OCI-M2 (cell line): Measurements from ENCODE around the gene SPEG.

Experiments used
- DNase-seq: peaks from one replicate; lab custom pipeline; 2025; ENCODE audit not compliant: unreplicated experiment; lab: John Stamatoyannopoulos, UW

The SPEG gene

DNA sequence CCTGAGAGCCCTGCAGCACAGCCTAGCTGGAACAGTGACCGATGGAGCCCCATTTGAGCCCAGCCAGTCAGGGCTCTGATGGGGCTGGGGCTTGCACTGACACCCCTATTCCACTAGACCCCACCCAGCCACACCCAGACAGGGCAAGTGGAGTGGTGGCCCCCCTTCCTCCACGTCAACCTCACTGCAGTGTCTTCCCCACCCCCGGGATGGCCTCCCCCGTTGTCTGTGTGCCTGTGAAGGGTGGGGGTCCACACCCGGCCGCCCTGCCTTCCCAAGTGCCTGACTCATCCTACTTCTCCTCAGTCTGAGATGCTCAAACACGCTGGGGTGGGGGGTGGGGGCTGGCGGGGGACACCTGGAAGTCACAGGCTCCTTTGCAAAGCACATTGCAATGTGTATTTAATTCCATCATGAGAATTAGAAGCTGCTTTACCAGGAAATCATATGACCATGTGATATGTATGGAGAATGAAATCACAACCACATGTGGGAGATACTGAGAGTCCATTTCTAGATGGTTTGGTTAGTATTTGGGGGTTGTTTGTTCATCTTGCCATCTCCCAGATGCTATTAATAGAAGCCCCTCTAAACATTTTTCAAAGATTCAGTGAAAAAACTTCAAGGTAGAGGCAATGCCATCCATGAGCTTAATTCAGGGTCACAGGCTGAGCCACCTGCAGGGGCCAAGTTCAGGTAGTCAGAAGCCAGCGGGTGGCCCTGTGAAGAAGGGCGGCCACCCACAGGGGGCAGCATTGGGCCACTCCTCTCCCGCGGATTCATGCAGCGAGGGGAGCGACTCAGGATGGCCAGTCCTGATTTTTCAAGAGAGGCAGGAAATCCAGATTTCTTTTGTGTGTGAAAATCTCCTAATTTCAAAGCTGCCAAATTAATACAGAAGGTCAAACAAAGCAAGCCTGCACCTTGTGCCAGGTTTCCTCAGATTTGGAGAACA, 41.3 kb downstream of the SPEG start:
- DNase-seq = no peak

DNA sequence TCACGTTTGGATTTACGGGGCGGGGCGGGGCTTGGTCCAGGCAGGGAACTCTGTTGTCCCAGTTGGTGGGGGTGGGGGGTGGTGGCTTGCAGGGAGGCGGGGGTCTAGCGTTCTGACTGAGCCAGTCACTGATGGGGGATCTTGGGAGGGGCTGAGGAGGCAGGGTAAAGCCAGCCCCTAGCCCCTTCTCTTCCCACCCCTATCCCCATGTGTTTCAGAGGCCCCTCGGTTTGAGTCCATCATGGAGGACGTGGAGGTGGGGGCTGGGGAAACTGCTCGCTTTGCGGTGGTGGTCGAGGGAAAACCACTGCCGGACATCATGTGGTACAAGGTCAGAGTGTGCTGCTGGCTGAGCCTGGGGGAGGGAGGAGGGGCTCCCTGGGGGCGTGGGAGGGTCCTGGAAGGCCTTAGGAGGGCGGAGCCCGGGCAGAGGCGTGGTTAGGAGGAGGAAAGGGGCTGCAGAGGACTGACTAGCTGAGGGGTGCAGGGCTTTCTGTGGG, 42.1 kb downstream of the SPEG start:
- no peak for DNase-seq

DNA sequence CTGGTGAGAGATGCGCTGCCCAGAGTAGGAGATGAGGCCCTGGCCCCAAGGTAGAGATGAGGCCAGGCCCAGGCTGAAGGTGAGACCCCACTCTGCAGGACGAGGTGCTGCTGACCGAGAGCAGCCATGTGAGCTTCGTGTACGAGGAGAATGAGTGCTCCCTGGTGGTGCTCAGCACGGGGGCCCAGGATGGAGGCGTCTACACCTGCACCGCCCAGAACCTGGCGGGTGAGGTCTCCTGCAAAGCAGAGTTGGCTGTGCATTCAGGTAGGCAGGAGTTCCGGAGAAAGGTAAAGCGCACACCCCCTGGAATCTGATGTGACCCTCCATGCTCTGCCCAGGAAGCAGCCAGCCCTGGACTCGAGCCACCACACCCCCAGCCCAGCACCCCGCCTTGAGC, 42.5 kb downstream of the SPEG start:
- DNase-seq = no peak

DNA sequence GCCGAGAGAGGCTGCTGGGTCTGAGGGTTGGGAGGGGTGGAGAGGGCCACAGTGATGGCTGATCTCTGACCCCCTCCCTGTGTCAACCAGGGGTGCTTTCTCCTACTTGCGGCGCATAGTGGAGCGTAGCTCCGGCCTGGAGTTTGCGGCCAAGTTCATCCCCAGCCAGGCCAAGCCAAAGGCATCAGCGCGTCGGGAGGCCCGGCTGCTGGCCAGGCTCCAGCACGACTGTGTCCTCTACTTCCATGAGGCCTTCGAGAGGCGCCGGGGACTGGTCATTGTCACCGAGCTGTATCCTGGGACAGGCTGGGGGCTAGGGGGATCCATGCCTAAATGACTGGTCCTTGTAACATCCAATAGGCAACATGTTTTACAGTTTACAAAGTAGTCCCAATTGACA, 43.2 kb downstream of the SPEG start:
- DNase-seq = no peak

DNA sequence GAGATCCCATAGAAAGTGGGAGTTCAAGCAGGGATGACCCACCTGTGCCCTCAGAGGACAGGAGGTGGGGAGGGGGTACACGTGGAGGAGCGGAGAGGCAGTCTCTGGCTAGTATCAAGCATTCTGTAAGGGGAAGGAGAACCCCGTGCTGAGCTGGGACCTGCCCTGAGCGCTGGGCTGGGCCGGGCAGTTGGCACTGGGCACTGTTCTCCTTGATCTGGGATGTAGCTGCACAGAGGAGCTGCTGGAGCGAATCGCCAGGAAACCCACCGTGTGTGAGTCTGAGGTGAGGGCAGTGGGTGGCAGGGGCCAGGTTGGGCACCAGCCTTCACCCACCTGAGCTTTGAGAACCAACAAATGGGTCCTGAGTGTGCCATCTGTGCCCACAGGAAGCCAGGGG, 44.3 kb downstream of the SPEG start:
- no peak for DNase-seq

DNA sequence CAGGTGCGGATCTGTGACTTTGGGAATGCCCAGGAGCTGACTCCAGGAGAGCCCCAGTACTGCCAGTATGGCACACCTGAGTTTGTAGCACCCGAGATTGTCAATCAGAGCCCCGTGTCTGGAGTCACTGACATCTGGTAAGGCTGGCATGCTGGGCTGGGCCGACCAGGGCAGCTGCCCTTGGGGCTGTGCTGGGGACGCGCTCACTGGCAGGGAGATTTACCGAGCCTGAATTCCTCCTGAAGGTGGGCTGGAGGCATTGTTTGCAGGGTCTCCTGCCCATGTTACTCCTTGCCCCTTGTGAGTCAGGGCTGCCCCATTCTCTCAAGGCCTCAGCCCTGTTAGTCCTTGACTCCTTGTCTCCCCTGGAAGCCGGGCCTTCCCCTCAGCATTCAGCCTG, 45.4 kb downstream of the SPEG start:
- no peak for DNase-seq

DNA sequence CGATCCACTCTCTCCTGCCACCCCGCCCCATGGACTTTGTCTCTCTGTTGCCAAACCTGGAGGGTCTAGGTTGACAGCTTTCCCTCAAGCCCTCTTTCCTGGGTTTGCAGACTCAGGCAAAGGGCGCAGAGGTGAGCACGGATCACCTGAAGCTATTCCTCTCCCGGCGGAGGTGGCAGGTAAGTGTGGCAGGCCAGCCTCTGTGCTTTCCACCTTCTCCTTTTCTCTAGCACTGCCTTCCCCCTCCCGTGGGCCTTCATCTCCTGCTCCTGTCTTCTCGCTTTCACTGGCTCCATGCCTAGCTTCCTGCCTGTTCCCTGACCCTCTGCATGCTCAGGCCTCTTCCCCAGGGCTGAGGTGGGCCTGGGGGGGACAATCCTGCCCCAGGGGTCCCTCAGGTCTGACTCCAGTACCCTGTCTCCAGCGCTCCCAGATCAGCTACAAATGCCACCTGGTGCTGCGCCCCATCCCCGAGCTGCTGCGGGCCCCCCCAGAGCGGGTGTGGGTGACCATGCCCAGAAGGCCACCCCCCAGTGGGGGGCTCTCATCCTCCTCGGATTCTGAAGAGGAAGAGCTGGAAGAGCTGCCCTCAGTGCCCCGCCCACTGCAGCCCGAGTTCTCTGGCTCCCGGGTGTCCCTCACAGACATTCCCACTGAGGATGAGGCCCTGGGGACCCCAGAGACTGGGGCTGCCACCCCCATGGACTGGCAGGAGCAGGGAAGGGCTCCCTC, 48.2 kb downstream of the SPEG start:
- no peak for DNase-seq

DNA sequence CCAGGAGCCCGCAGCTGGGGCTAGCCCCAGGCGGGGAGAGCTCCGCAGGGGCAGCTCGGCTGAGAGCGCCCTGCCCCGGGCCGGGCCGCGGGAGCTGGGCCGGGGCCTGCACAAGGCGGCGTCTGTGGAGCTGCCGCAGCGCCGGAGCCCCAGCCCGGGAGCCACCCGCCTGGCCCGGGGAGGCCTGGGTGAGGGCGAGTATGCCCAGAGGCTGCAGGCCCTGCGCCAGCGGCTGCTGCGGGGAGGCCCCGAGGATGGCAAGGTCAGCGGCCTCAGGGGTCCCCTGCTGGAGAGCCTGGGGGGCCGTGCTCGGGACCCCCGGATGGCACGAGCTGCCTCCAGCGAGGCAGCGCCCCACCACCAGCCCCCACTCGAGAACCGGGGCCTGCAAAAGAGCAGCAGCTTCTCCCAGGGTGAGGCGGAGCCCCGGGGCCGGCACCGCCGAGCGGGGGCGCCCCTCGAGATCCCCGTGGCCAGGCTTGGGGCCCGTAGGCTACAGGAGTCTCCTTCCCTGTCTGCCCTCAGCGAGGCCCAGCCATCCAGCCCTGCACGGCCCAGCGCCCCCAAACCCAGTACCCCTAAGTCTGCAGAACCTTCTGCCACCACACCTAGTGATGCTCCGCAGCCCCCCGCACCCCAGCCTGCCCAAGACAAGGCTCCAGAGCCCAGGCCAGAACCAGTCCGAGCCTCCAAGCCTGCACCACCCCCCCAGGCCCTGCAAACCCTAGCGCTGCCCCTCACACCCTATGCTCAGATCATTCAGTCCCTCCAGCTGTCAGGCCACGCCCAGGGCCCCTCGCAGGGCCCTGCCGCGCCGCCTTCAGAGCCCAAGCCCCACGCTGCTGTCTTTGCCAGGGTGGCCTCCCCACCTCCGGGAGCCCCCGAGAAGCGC, 49.1 kb downstream of the SPEG start:
- DNase-seq = no peak

DNA sequence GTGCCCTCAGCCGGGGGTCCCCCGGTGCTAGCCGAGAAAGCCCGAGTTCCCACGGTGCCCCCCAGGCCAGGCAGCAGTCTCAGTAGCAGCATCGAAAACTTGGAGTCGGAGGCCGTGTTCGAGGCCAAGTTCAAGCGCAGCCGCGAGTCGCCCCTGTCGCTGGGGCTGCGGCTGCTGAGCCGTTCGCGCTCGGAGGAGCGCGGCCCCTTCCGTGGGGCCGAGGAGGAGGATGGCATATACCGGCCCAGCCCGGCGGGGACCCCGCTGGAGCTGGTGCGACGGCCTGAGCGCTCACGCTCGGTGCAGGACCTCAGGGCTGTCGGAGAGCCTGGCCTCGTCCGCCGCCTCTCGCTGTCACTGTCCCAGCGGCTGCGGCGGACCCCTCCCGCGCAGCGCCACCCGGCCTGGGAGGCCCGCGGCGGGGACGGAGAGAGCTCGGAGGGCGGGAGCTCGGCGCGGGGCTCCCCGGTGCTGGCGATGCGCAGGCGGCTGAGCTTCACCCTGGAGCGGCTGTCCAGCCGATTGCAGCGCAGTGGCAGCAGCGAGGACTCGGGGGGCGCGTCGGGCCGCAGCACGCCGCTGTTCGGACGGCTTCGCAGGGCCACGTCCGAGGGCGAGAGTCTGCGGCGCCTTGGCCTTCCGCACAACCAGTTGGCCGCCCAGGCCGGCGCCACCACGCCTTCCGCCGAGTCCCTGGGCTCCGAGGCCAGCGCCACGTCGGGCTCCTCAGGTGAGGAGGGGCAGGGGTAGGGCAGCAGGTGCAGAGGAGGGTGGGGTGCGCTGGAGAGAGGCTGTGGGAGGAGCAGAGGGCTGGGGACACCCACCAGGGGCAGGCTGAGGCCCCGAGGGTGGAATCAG, 49.9 kb downstream of the SPEG start:
- DNase-seq = no peak

DNA sequence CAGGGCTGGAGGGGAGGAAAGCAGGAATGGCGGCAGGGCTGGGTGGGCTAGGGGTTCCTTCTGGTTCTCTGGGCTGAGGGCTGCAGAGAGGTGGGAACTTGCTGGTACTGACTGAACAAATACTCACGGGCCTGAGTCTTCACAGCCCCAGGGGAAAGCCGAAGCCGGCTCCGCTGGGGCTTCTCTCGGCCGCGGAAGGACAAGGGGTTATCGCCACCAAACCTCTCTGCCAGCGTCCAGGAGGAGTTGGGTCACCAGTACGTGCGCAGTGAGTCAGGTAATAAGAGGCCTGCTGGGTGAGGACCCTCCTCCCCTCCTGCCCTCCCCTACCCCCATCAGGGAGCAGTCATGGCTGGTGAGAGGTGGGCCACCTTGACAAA, 50.5 kb downstream of the SPEG start:
- DNase-seq = no peak

DNA sequence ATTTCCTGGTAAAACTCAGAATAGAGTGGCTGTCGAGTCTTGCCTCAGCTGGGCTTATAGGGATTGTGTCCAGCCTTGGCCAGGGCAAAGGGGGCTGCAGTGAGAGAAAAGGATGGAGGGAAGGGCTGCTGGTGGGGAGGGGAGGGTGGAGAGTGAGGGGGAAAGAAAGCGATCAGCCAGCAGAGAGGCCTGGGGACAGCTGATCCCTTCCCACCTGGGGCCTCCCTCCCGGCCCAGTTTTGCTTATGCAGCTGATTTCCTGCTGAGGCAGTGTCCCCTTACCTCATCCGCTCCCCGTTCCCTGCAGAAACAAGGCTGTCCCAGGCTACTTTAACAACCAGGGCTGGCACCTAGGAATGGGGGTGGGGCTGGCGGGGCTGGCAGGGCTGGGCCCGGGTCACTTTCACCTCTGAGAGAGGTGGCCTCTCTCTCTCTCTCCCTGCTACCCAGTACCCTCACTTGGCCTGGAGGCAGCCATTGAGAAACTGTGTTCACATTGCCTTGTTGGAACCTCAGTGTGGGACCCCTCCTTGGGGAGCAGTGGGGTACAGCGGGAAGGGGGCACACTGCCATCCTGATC, 51.8 kb downstream of the SPEG start:
- DNase-seq = no peak

DNA sequence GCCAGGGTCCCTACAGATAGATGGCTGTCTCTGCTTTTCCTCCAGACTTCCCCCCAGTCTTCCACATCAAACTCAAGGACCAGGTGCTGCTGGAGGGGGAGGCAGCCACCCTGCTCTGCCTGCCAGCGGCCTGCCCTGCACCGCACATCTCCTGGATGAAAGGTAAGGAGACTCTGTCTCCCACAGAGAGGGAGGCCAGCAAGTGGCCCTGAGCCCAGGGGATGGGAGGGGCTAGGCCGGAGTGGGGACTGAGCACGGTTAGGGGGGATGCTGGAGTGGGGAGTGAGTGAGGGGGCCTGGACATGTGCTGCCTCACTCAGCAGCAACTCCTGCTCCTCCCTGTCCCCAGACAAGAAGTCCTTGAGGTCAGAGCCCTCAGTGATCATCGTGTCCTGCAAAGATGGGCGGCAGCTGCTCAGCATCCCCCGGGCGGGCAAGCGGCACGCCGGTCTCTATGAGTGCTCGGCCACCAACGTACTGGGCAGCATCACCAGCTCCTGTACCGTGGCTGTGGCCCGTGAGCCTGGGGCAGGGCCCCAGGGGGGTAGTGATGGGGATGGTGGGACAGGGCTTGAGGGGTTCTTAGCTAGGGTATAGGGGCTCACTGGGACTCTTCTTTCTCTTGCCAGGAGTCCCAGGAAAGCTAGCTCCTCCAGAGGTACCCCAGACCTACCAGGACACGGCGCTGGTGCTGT, 53.7 kb downstream of the SPEG start:
- no peak for DNase-seq

DNA sequence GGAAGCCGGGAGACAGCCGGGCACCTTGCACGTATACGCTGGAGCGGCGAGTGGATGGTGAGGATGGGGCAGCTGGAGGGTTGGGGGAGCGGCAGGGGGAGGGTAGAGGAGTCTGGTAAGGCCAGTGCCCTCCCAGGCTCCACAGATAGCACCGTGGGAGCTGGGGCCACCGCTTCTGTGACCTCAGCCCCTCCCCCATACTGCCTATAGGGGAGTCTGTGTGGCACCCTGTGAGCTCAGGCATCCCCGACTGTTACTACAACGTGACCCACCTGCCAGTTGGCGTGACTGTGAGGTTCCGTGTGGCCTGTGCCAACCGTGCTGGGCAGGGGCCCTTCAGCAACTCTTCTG, 54.2 kb downstream of the SPEG start:
- no peak for DNase-seq

DNA sequence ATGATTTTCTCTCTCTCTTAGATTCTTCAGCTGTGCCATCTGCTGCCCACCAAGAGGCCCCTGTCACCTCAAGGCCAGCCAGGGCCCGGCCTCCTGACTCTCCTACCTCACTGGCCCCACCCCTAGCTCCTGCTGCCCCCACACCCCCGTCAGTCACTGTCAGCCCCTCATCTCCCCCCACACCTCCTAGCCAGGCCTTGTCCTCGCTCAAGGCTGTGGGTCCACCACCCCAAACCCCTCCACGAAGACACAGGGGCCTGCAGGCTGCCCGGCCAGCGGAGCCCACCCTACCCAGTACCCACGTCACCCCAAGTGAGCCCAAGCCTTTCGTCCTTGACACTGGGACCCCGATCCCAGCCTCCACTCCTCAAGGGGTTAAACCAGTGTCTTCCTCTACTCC, 54.7 kb downstream of the SPEG start:
- DNase-seq = no peak

DNA sequence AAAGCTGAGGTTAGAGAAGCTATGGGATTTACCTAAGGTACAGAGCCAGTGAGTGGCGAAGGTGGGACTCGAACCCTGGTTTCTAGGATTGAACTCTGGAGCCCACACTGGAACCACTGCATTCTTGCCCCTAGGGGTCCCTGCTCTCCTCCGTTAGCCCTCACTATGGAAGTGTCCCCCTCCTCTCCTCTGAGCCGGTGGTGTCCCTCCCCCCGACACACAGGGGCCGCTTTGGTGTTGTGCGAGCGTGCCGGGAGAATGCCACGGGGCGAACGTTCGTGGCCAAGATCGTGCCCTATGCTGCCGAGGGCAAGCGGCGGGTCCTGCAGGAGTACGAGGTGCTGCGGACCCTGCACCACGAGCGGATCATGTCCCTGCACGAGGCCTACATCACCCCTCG, 55.5 kb downstream of the SPEG start:
- no peak for DNase-seq

DNA sequence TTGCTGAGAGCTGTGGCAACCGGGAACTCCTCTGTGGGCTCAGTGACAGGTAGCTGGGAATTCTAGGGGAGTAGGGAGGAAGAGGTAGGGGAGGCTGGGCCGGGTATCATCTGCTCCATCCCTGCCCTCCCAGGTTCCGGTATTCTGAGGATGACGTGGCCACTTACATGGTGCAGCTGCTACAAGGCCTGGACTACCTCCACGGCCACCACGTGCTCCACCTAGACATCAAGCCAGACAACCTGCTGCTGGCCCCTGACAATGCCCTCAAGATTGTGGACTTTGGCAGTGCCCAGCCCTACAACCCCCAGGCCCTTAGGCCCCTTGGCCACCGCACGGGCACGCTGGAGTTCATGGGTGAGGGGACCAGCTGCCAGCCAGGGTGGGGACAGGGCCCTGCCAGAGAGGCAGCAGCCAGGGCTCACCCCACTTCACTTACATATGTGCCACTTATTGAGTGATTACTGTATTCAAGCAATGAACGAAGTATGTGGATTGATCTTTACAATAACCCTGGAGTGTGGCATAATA, 56.0 kb downstream of the SPEG start:
- no peak for DNase-seq

DNA sequence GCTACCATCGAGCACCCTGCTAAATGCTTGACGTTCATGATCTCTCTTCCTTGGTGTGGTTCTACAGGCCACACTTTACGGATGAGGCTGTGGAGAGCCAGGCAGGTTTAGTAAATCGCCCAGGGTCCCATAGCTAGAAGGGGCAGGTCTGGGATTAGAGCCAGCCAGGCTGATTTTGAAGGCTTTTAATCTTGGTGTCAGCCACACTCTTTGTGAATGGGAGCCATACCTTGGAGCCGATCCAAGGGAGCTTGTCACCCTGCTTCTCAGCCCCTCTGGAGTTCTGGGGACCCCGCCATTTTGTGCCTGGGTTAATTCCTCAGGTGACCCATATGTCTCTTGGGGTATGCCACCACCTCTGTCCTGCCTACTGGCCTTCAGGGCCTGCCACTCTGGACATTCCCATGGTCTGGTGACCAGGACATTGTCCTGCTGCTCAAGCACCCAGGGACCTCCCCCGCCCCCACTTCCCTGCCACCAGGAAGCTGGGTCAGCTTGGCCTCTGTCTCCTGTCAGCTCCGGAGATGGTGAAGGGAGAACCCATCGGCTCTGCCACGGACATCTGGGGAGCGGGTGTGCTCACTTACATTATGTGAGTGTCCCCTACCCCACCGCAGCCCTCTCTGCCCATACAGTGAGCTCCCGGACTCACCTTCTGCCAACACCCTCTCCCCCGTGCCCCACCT, 56.8 kb downstream of the SPEG start:
- DNase-seq = no peak

DNA sequence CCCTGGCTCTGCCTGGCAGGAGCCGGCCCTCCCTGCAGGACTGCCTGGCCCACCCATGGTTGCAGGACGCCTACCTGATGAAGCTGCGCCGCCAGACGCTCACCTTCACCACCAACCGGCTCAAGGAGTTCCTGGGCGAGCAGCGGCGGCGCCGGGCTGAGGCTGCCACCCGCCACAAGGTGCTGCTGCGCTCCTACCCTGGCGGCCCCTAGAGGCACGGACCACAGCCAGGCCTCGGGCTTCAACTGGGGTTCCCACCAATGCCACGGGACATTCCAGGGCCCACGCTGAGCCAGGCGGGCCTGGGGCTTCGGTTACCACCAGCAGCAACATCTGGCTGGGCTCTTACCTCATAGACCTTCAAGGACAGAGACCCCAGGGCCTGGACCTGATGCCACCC, 57.9 kb downstream of the SPEG start:
- DNase-seq = no peak

DNA sequence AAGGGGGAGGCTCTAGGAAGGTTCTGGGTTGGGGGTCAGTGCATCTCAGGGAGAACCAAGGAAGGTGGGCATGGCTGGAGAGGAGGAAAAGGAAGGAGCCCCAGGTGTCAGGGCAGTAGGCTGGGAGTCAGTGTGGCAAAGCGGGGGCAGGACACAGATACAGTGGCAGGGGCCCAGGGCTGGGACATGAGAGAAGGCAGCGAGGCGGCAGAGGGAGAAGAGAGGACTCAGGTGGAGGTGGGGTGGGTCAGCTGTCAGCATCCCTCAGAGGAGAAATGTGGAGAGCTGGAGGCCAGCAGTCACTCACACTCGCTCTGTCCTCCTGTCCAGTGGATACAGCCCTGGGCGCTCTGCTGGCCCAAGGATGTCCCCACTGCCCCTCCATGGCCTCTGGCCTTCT, 58.4 kb downstream of the SPEG start:
- DNase-seq = no peak
